ENCODE results near the gene TNIK.

The TNIK gene

GRCh38 chr3:171415070-171415469, 45.1 kb downstream of the TNIK start:
- H3K79me2 ChIP-seq (ENCODE audit: insufficient read depth, low read depth), result no peaks in the 10 kb centered on the region
- H3K4me1 ChIP-seq (ENCODE audit: low read depth, poor library complexity, severe bottlenecking), result no peaks in the 10 kb centered on the region
- H2AFZ ChIP-seq (ENCODE audit: low read depth), result no peak overlapping the region
- no peak for TF ChIP-seq CTCF (conservative IDR thresholded peaks at IDR 0.05; ENCODE audit: low read depth, low read length)
- no peak overlapping the region for H3K4me2 ChIP-seq
- no peaks in the 10 kb centered on the region for H4K20me1 ChIP-seq (ENCODE audit: insufficient read depth)
- H3K27ac ChIP-seq, result no peak overlapping the region
- H3K4me3 ChIP-seq (IDR thresholded peaks at IDR 0.05; ENCODE audit: insufficient read depth, low read depth, low read length), result no peak overlapping the region
- H3K27me3 ChIP-seq (ENCODE audit: insufficient read depth, low read depth), result no peaks in the 10 kb centered on the region
- no peaks in the 10 kb centered on the region for H3K36me3 ChIP-seq (ENCODE audit: insufficient read depth)
- no peak overlapping the region for H3K9ac ChIP-seq

DNA sequence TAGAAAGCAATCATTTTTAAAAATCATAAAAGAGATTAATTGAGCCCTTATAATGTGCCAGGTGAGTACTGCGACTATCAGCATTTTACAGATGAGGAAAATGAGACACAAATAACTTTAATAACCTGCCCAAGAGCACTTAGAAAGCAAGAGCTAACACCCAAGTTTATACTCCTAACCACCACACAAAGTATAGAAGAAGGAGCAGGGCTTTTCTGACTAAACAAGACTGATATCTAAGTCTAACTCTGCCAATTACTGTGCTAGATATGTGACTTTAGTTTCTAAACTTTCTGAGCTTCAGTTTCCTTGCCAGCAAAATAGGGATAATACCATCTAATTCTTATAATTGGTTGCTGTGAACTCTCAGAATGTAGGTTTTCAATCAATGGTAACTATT, 47.7 kb downstream of the TNIK start:
- Histone ChIP-seq H3K79me2 (ENCODE audit: insufficient read depth, low read depth) (no peaks in the 10 kb centered on the region), H3K27me3 (ENCODE audit: insufficient read depth, low read depth) (no peaks in the 10 kb centered on the region), H3K4me1 (ENCODE audit: low read depth, poor library complexity, severe bottlenecking) (no peaks in the 10 kb centered on the region), H3K27ac (no peak overlapping the region), H2AFZ (ENCODE audit: low read depth) (no peak overlapping the region), H3K9ac (no peak overlapping the region), H3K4me3 (IDR thresholded peaks at IDR 0.05; ENCODE audit: insufficient read depth, low read depth, low read length) (no peak overlapping the region), H4K20me1 (ENCODE audit: insufficient read depth) (no peaks in the 10 kb centered on the region), H3K4me2 (no peak overlapping the region), H3K36me3 (ENCODE audit: insufficient read depth) (no peaks in the 10 kb centered on the region)
- TF ChIP-seq CTCF (conservative IDR thresholded peaks at IDR 0.05; ENCODE audit: low read depth, low read length), result no peak

- H3K36me3 ChIP-seq (ENCODE audit: insufficient read depth), result no peaks in the 10 kb centered on the region
- no peaks in the 10 kb centered on the region for H3K79me2 ChIP-seq (ENCODE audit: insufficient read depth, low read depth)
- no peaks in the 10 kb centered on the region for H4K20me1 ChIP-seq (ENCODE audit: insufficient read depth)
- no peaks in the 10 kb centered on the region for H3K4me1 ChIP-seq (ENCODE audit: low read depth, poor library complexity, severe bottlenecking)
- no peak overlapping the region for H3K4me2 ChIP-seq
- no peak overlapping the region for H3K27ac ChIP-seq
- H3K27me3 ChIP-seq (ENCODE audit: insufficient read depth, low read depth), result no peaks in the 10 kb centered on the region
- no peak for TF ChIP-seq CTCF (conservative IDR thresholded peaks at IDR 0.05; ENCODE audit: low read depth, low read length)
- H2AFZ ChIP-seq (ENCODE audit: low read depth), result no peak overlapping the region
- no peak overlapping the region for H3K9ac ChIP-seq
- no peak overlapping the region for H3K4me3 ChIP-seq (IDR thresholded peaks at IDR 0.05; ENCODE audit: insufficient read depth, low read depth, low read length)
Observed at GRCh38 chr3:171412054-171412453, 48.2 kb downstream of the TNIK start.

DNA sequence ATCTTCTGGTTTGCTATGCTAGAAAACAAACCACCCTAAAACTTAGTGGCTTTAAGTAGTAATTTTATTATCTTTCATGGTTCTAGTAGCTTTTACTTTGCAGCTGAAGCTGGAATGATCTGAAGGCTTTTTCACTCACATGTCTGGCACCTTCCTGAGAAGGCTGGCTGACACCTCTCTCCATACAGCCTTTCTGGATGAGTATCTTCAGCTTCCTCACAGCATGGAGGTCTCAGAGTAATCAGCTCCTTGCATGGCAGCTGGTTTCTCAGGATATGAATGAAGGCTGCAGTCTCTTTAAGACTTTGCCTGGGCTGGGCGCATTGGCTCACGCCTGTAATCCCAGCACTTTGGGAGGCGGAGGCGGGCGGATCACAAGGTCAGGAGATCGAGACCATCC, 50.0 kb downstream of the TNIK start:
- H2AFZ ChIP-seq (ENCODE audit: low read depth), result no peak overlapping the region
- no peaks in the 10 kb centered on the region for H3K79me2 ChIP-seq (ENCODE audit: insufficient read depth, low read depth)
- H3K4me1 ChIP-seq (ENCODE audit: low read depth, poor library complexity, severe bottlenecking), result no peaks in the 10 kb centered on the region
- no peak overlapping the region for H3K9ac ChIP-seq
- H4K20me1 ChIP-seq (ENCODE audit: insufficient read depth), result no peaks in the 10 kb centered on the region
- H3K36me3 ChIP-seq (ENCODE audit: insufficient read depth), result no peaks in the 10 kb centered on the region
- TF ChIP-seq CTCF (conservative IDR thresholded peaks at IDR 0.05; ENCODE audit: low read depth, low read length), result no peak
- H3K27me3 ChIP-seq (ENCODE audit: insufficient read depth, low read depth), result no peaks in the 10 kb centered on the region
- H3K4me2 ChIP-seq, result no peak overlapping the region
- no peak overlapping the region for H3K27ac ChIP-seq
- no peak overlapping the region for H3K4me3 ChIP-seq (IDR thresholded peaks at IDR 0.05; ENCODE audit: insufficient read depth, low read depth, low read length)

DNA sequence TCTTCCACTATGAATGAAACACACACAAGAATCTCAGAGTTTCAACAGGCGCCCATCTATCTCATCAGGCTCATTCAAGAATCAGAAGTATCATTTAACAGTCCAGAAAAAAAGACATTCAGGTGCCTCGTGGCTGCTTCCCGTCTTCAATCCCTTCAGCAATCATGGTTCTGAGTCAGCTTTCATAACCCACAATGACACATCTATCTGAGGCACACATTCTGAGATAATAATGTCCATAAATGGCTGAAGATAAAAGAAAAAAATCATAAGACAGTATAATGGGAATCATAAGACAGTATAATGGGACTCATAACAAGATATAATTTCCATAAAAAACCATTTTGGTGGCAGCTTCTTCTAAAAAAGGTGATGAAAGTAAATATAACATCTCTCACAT, 52.4 kb downstream of the TNIK start:
- Histone ChIP-seq H3K27ac (no peak overlapping the region), H3K36me3 (ENCODE audit: insufficient read depth) (no peaks in the 10 kb centered on the region), H3K27me3 (ENCODE audit: insufficient read depth, low read depth) (no peaks in the 10 kb centered on the region), H3K4me1 (ENCODE audit: low read depth, poor library complexity, severe bottlenecking) (no peaks in the 10 kb centered on the region), H3K9ac (no peak overlapping the region), H3K79me2 (ENCODE audit: insufficient read depth, low read depth) (no peaks in the 10 kb centered on the region), H4K20me1 (ENCODE audit: insufficient read depth) (no peaks in the 10 kb centered on the region), H3K4me2 (no peak overlapping the region), H3K4me3 (IDR thresholded peaks at IDR 0.05; ENCODE audit: insufficient read depth, low read depth, low read length) (no peak overlapping the region), H2AFZ (ENCODE audit: low read depth) (no peak overlapping the region)
- no peak for TF ChIP-seq CTCF (conservative IDR thresholded peaks at IDR 0.05; ENCODE audit: low read depth, low read length)
